HG02759 (cell line): Measurements from ENCODE around the gene SCN4B.

Experiments used
- ATAC-seq: cut with Tn5 transposase; IDR thresholded peaks from one replicate; pipeline ENCODE4 v1.9.1; 2021; ENCODE audit warnings: mild to moderate bottlenecking, moderate library complexity; ENCODE audit not compliant: unreplicated experiment

Gene SCN4B

DNA sequence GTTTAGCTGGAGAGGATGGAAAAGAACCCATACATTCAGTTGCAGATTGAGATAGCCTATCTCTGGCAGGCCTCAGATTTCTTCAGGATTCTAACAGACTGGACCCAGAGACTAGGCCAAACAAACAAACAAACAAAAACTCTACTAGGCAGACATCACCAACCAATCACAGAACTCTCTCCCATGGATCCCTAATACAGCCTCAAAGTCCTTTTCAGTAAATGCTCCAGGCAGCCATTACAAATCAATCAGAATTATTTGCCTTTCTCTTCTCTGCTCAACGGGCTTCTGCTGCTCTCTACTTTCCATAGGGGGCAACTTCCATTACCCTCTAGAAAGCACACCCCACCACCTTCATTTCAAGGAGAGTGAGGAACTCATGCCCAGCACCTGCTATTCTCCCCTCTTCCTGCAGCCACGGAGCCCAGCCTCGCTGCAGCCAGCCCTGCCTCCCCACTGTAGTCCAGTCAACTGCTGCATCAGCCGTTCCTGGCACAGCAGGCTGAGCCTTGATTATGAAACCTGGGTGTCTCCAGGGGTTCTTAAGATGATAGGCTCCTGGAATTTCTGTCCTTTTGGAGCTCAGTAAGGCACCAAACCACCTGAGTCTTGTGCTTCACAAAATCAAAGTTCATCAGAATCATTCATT, 46.8 kb downstream of the SCN4B start:
- no peak for ATAC-seq

DNA sequence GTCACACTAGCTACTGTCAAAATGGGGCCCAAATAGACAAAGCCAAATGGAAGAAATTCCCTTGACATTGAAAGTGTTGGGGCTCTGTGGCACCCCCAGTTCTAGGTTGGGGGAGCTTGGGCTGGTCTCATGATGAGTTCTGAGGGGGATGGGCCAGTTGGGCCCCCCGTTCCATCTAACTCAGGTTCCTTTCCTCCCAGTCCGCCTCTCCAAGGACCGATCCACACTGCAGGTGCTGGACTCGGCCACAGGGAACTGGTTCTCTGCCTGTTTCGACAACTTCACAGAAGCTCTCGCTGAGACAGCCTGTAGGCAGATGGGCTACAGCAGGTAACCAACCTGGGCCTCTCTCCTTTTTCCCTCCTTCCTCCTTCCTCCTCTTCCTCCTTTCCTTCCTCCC, 48.1 kb downstream of the SCN4B start:
- ATAC-seq: no peak

DNA sequence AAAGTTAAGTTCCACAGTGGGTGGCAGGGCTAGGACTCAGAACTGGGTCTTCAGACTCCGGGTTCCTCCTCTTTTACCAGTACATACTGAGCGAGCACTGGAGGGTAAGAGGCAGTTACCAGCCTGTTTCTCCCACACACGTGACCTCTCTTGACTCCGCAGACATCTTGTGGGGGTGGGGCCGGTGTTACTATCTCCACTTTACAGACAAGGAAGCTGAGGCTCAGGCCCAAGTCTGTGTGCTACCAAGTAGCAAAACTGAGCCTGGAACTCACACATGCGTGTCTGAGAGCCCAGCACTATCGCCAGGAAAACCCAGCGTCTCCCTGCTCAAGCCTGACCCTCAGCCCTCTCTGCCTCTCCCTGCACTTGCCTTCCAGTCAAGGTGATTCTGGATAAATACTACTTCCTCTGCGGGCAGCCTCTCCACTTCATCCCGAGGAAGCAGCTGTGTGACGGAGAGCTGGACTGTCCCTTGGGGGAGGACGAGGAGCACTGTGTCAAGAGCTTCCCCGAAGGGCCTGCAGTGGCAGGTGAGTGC, 49.8 kb downstream of the SCN4B start:
- ATAC-seq: no peak

DNA sequence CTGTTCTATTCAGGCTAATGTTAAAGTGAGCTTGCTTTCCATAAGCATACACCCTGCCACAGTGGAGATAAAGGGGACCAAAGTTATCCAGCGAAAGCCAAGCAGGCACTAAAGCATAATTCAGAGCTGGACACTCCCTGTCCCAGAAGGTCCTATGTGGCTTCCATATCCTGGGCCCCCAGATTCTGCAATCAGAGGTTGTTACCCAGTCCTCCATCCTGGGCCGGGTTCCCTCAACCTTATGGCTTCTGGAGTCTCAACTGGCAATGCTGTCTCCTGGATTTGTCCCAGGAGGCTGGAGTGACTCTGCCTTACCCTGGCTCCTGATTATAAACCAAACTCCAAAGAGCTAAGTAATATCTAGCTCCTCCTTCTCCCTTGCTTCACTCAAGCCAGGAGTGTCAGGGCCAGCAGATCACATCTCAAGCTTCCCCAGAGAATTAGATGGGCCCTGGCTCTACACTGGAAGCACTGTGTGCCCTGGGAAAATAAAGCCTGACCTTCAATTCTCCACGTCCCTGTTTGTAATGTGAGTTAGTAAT, 51.9 kb downstream of the SCN4B start:
- no peak for ATAC-seq

DNA sequence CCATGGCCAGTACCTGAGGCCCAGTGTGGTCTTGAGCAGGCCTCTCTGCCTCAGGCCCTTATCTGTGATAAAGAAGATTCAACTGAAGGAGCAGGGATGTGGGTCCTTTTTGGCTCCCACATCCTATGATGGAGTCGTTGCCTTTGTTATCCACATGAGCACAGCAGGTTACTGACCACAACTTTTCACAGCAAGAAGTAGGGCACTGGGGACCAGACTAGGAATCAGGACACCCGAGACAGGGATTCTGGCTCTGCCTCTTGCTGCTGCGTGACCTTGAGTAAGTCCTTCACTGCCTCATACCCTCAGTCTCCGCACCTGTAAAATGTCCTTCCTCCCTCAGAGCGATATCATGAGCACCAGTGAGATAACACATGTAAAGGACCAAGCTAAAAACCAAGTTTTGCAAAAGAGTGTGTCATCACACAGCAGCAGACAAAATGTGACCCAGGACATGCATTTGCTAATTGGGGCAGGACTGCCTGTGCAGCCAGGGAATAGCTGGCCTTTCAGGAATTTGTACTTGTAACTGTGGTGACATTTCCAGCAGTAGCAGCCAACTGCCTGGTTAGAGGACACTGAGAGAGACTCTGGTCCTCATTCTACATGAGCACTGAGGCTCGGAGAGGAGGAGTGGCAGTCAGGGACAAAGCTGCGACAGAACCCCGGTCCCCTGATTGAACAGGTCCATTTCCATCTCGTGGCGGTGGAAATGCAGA, 52.6 kb downstream of the SCN4B start:
- no peak for ATAC-seq

DNA sequence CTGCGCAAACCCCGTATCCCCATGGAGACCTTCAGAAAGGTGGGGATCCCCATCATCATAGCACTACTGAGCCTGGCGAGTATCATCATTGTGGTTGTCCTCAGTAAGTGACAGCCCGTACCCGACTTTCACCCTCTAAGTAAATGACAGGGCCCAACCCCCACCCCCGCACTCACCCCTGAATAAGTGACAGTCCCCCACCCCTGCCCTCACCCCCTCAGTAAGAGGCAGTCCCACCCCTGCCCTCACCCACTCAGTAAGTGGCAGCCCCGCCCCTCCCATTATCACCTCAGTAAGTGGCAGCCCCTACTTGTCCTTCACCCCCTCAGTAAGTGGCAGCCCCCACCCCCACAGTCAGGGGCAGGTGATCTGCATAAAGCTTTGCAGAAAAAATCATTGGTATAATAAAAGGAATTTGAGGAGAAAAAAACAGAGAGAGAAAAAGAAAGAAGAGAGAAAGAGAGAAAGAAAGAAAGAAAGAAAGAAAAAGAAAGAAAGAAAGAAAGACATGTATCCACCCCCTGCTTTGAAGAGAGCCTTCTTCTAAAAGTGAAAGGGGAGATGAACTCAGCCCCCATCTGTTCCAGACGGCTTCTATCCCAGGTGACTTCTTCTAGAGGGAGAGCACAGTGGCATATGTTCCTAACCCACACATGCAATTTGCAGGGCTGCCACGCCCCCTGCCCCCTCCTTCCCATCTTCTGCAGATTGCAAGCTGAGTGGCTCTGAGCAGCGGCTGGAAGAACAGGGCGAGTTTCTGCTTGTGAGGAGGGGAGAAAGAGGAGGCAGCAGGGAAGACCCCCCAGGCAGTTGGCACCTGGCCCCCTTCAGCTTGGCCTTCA, 53.4 kb downstream of the SCN4B start:
- ATAC-seq: no peak

DNA sequence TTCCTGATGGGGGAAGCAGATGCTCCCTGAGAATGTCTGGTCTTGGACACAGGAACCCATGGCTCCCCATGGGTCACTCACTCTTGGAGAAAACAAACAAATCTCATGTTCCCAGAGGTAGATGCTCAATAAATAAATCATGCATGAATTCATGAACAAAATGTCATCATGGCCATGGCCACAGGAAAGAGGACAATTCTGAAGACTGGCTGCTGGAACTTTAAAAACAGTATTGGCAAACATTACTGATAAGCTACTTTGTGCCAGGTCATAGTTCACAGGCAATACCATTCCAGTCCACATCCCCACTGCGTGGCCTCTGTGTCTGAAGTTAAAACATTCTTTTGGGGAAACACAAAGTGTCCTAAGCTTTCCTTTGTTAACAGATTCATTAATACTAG, 56.7 kb downstream of the SCN4B start:
- ATAC-seq: no peak

DNA sequence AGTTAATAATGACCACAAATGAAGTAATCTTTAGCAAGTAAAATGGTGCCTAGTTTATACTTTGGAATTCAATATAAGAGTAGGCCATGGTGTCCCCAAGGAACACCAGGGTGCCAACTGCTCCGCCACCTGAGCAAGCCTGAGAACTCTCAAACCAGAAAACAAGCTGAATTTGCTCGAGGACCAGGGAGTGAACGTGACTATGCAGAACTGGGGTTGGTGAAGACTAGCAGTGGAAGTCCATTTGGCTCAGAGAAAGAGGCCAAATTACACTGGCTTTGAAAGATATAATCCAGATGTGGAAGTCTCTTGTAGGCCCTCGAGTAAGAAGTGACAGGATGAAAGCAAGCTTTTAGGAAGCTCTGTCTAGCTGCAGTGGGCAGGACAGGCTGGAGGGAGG, 57.1 kb downstream of the SCN4B start:
- ATAC-seq: no peak

DNA sequence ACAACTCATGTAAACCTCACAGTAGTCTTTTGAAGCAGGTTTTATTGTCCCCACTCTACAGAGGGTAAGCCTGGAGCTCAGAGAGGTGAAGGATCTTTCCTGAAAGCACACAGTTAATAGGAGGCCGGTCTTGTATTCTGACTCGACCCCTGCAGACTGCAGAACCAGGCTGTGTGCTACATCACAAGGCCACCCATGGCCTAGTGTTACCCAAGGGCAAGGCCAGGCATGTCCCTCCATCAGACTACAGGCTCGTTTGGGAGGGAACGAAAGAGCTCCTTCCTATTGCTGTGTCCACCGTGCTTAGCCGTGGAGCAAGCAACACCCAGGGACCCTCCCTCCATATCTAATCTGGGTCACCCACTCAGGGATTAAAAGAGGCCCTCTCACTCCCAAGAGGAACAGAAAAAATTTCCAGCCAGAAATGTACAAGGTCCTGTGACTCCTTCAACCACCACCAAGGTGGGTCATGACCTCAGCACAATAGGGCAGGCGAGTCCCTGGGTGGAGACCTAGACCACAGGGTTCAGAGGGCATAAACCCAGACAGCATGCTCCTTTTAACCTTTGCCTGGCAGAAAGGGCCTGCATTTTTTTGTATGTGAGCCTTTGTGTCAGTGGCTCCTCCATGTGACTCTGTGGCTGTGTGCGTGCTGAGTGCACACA, 59.6 kb downstream of the SCN4B start:
- no peak for ATAC-seq

DNA sequence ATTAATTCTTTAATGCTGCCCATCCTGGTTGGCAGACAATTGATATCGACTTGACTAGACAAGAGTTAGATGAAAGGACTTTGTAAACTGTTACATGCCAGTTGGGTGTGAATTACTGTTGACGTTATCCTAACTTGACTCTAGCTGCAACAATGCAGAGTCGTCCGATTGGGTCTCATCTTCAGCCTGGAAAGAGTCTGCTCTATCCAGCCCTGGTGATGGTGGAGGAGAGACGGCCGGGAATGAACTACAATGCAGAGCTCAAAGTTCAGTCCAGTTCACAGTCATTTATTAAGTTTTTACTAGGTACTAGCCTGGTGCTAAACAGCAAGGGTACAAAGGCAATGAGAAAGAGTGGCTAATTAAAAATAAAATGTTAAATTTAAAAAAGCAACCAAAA, 60.9 kb downstream of the SCN4B start:
- no peak for ATAC-seq

DNA sequence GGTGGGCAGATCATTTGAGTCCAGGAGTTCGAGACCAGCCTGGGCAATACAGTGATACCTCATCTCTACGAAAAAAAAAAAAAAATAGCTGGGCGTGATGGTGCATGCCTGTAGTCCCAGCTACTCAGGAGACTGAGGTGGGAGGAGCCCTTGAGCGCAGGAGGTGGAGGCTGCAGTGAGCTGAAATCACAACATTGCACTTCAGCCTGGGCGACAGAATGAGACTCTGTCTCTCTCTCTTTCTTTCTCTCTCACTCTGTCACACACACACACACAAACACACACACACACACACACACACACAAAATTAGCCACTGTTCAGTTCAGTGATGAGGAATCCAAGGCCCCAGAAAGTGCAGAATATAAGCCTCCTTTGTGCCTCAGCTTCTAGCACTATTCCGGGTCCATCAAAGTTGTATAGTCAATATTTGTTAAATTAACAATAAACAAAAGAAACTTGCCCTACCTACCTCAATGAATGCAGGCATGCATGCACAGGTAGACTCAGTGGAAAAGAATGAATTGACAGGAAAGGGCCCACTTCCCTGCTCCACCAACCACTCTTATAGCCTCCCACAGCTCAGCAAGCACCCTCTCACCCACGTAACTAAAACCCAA, 62.0 kb downstream of the SCN4B start:
- ATAC-seq: no peak

DNA sequence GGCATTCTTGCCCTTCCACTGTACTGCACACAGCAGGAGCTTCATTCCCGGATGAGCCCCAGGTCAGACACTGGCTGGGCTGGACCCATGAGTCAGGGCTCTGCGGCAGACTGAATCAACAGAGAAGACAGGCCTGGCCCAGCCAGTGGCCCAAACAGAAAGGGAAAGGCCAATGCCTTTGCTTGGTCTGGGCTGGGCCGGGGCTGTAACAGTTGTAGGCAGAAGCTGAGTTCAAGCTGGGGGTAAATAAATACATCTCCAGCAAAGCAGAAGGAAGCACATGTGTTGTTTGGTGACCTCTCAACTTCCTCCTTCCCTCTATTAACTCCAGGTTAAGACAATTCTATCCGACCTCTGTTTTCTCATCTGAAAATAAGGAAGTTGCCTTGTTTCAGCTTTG, 64.1 kb downstream of the SCN4B start:
- no peak for ATAC-seq

DNA sequence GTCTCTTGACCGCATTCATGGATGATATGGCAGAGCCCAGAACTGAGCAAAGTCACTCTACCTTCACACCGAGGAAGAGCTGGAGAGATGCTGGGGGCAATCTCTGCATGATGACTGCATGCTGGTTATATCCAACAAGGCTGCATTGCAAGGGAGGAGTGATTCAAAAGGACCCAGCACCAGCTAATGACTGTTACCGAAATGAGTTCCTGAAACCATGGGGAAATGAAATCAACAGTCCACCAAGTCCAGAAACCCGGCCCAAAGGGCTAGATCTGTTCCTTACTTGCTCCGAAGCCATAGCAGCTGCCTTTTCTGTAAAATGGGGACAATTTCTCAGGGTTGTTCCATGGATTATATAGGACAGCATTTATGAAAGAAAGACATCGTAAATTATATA, 64.7 kb downstream of the SCN4B start:
- no peak for ATAC-seq

DNA sequence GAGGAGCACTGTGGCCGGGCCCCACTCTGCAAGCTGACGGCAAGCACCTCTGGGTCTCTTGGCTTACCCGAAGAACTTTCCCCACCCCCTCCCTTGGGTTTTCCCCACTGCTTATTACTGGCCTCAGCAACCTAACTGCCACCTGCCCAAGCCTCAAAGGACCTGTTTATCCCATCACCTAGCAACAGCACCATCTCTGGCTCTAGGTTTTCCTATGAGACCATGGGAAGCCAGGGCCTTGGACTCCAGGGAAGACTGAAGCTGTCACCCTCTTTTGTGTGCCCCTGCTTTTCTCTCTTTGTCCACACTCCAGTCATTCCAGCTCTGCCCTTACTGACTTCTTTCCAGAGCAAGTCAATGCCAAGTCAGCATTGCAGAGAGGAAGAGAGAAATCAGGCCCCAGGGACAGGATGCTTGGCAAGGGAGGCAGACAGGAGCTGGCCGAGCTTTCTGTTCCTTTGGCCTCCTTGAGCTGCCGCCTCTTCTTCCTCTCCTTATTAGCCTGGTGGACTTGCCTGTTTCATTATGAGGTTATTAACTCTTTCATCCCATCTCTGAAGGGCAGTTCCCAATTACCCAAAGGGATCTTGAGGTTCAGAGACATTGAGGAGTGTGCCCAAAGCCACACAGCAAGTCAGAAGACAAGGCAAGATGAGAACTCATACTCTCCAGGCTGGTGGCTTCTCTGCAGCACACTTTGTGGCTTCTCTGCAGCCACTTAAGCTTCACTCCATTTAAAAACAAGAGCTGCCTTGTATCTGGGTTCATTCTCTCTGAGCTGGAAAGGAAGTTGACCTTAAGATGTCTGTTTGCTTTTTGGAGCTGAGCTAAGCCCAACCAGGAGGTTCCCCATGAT, 65.5 kb downstream of the SCN4B start, which contains the start of gene SMIM35:
TSS of gene SMIM35 (minus strand) at position 51 of the 856 bp plus-strand sequence. CDS start 206 bp downstream, outside the sequence.
- no peak for ATAC-seq

DNA sequence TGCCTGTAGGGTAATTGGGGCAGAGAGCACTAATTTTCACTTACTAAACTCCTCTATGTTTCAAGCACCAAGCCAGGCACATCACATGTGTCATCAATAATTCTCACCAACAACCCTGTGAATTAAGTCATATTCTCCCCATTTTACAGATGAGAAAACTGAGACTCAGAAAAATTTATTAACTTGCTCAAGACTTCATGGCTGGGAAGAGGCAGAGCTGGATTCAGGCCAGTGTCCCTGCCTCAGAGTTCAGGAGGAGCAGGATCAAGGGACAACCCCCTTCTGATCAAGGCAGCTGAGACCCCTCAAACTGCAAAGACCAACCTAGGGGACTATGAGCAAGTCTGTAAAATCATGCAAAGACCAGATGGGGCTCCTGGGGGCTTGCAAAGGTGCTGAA, 68.0 kb downstream of the SCN4B start:
- ATAC-seq: no peak

DNA sequence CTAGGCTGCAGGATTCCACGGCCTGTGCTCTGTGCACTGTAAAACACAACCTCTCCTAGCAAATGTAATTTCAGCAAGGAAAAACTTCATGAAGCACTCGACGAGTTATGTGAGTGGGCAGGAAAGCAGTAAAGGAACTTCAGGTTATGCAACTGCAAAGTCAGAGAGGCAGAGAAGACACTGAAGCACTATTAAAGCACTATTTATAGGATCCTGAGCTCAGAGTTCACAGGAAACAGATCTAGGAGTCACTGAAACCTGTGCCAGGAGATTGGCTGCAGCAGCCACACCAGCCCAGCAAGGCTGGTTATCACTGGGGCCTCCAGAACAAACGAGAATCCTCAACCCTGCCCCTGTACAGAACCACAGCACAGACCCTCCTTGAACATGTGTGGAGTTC, 68.4 kb downstream of the SCN4B start:
- ATAC-seq: no peak
